Astrocyte (in vitro differentiated cells and primary cell): ENCODE measurements around the gene FAM149B1.

ENCODE experiments used
- CTCF ChIP-seq: IDR thresholded peaks from 2 replicates; pipeline ENCODE4 v1.5.1; 2011; ENCODE audit warnings: low read depth, mild to moderate bottlenecking, inconsistent platforms, low read length, moderate library complexity; ENCODE audit not compliant: insufficient read depth
- EZH2 ChIP-seq: IDR thresholded peaks from 2 replicates; pipeline ENCODE4 v1.6.1; 2012; ENCODE audit warnings: mild to moderate bottlenecking, low read length, inconsistent platforms; ENCODE audit not compliant: insufficient read depth

GRCh38 chr10:73233883-73234282, 66.0 kb downstream of the FAM149B1 start:
- TF ChIP-seq CTCF (no peak), EZH2 (no peak)
